ENCODE data around the gene KCTD16.

Gene KCTD16

GRCh38 chr5:144323181-144323580 lies 152.5 kb downstream of the KCTD16 start:
- no peak for DNase-seq
- Histone ChIP-seq H3K4me2 (ENCODE audit: low read depth, low read length) (no peak overlapping the region), H3F3A (ENCODE audit: insufficient read depth, low read length) (no peaks in the 10 kb centered on the region), H3K36me3 (replicated peaks; ENCODE audit: insufficient read depth, low read length) (no peaks in the 10 kb centered on the region), H3K4me1 (ENCODE audit: low read length) (peaks cover 4% of the 10 kb centered on the region; the same call in 1 of the 2 replicates), H3K4me3 (ENCODE audit: low read length) (no peak overlapping the region), H2AFZ (ENCODE audit: low read length) (no peak overlapping the region), H3K79me2 (ENCODE audit: low read length) (no peaks in the 10 kb centered on the region), H3K27ac (ENCODE audit: low read length) (no peak overlapping the region), H3K9ac (ENCODE audit: low read length) (no peak overlapping the region), H3K9me2 (replicated peaks; ENCODE audit: insufficient read depth, low read length) (no peaks in the 10 kb centered on the region), H3K9me3 (replicated peaks; ENCODE audit: insufficient read depth, low read length) (no peaks in the 10 kb centered on the region), H3K27me3 (replicated peaks; ENCODE audit: insufficient read depth, low read length) (no peaks in the 10 kb centered on the region), H4K20me1 (ENCODE audit: insufficient read depth, low read length) (no peaks in the 10 kb centered on the region)
- TF ChIP-seq EZH2phosphoT487 (IDR thresholded peaks at IDR 0.05; ENCODE audit: low read length) (no peak), EZH2 (optimal IDR thresholded peaks at IDR 0.05; ENCODE audit: low read depth, low read length) (no peak), CTCF (IDR thresholded peaks at IDR 0.05; ENCODE audit: low read length) (no peak)

GRCh38 chr5:144325532-144325931 lies 154.9 kb downstream of the KCTD16 start:
- no peak overlapping the region for H3K27ac ChIP-seq (ENCODE audit: low read length)
- H3K9me2 ChIP-seq (replicated peaks; ENCODE audit: insufficient read depth, low read length) = no peaks in the 10 kb centered on the region
- H3K27me3 ChIP-seq (replicated peaks; ENCODE audit: insufficient read depth, low read length) = no peaks in the 10 kb centered on the region
- peaks cover 4% of the 10 kb centered on the region; the same call in 1 of the 2 replicates for H3K4me1 ChIP-seq (ENCODE audit: low read length)
- no peaks in the 10 kb centered on the region for H3K9me3 ChIP-seq (replicated peaks; ENCODE audit: insufficient read depth, low read length)
- H3K36me3 ChIP-seq (replicated peaks; ENCODE audit: insufficient read depth, low read length) = no peaks in the 10 kb centered on the region
- no peaks in the 10 kb centered on the region for H4K20me1 ChIP-seq (ENCODE audit: insufficient read depth, low read length)
- H3K4me2 ChIP-seq (ENCODE audit: low read depth, low read length) = no peak overlapping the region
- no peak overlapping the region for H3K4me3 ChIP-seq (ENCODE audit: low read length)
- H3K79me2 ChIP-seq (ENCODE audit: low read length) = no peaks in the 10 kb centered on the region
- TF ChIP-seq EZH2phosphoT487 (IDR thresholded peaks at IDR 0.05; ENCODE audit: low read length) = no peak
- TF ChIP-seq CTCF (IDR thresholded peaks at IDR 0.05; ENCODE audit: low read length) = no peak
- TF ChIP-seq EZH2 (optimal IDR thresholded peaks at IDR 0.05; ENCODE audit: low read depth, low read length) = no peak
- H2AFZ ChIP-seq (ENCODE audit: low read length) = no peak overlapping the region
- H3F3A ChIP-seq (ENCODE audit: insufficient read depth, low read length) = no peaks in the 10 kb centered on the region
- DNase-seq = no peak
- H3K9ac ChIP-seq (ENCODE audit: low read length) = no peak overlapping the region

GRCh38 chr5:144328494-144328893 lies 157.8 kb downstream of the KCTD16 start:
- DNase-seq = no peak

More at GRCh38 chr5:144328494-144328893, 157.8 kb downstream of the KCTD16 start:
- Histone ChIP-seq H3K36me3 (replicated peaks; ENCODE audit: insufficient read depth, low read length) (no peaks in the 10 kb centered on the region), H3F3A (ENCODE audit: insufficient read depth, low read length) (no peaks in the 10 kb centered on the region), H3K9ac (ENCODE audit: low read length) (no peak overlapping the region), H3K79me2 (ENCODE audit: low read length) (no peaks in the 10 kb centered on the region), H3K4me2 (ENCODE audit: low read depth, low read length) (no peak overlapping the region), H3K27ac (ENCODE audit: low read length) (no peak overlapping the region), H2AFZ (ENCODE audit: low read length) (no peak overlapping the region), H3K4me3 (ENCODE audit: low read length) (no peak overlapping the region), H3K9me3 (replicated peaks; ENCODE audit: insufficient read depth, low read length) (no peaks in the 10 kb centered on the region), H3K9me2 (replicated peaks; ENCODE audit: insufficient read depth, low read length) (no peaks in the 10 kb centered on the region), H3K27me3 (replicated peaks; ENCODE audit: insufficient read depth, low read length) (no peaks in the 10 kb centered on the region), H4K20me1 (ENCODE audit: insufficient read depth, low read length) (no peaks in the 10 kb centered on the region), H3K4me1 (ENCODE audit: low read length) (peaks cover 9% of the 10 kb centered on the region; the same call in 1 of the 2 replicates)
- TF ChIP-seq CTCF (IDR thresholded peaks at IDR 0.05; ENCODE audit: low read length) (no peak), EZH2phosphoT487 (IDR thresholded peaks at IDR 0.05; ENCODE audit: low read length) (no peak)
